Sigmoid colon (tissue), 7 donors: ENCODE data around the gene TFF1. TPM values are rescaled to one million over a fixed set of nuclear protein-coding genes. Genes with fewer than 3 reads are reported as not detected.

ENCODE experiments used
- DNase-seq: peaks from one replicate; pipeline ENCODE4 v3.0.0-alpha.2; 2019
- H3K27ac ChIP-seq, 4 donors: fragments of 200-600 bp; sonication (generic); one replicate each; pipeline ENCODE4 v1.5.1; 2016 to 2019; ENCODE audit warnings: mild to moderate bottlenecking in 1 of 4
- H3K27me3 ChIP-seq, 3 donors: fragments of 200-600 bp; sonication (generic); one replicate each; pipeline ENCODE4 v1.5.1; 2019; ENCODE audit warnings: mild to moderate bottlenecking in 1 of 3
- H3K36me3 ChIP-seq, 4 donors: fragments of 200-600 bp; sonication (generic); one replicate each; pipeline ENCODE4 v1.5.1; 2016 to 2019
- H3K4me1 ChIP-seq, 4 donors: fragments of 200-600 bp; sonication (generic); one replicate each; pipeline ENCODE4 v1.5.1; 2017 to 2019
- H3K4me3 ChIP-seq, 4 donors: fragments of 200-600 bp; sonication (generic); one replicate each; pipeline ENCODE4 v1.5.1; 2017 to 2019; ENCODE audit warnings: mild to moderate bottlenecking in 2 of 4, moderate library complexity in 1 of 4
- H3K9me3 ChIP-seq, 4 donors: fragments of 200-600 bp in 3 of 4; sonication (generic) in 3 of 4; one replicate each; pipeline versions ENCODE4 v1.5.1 to v1.6.1; 2013 to 2019
- CTCF ChIP-seq, 4 experiments: fragments of 450-650 bp in 3 of 4; fragments of 200-600 bp in 1 of 4; IDR thresholded peaks; one replicate each; pipeline ENCODE4 v1.5.1; 2016 to 2019; ENCODE audit warnings: antibody characterized with exemption in 4 of 4, mild to moderate bottlenecking in 3 of 4, moderate library complexity in 2 of 4
- EP300 ChIP-seq, 4 donors: sonication (generic); formaldehyde crosslinking; IDR thresholded peaks; one replicate each; pipeline ENCODE4 v1.6.1; 2017; ENCODE audit warnings: antibody characterized with exemption in 4 of 4
- POLR2A ChIP-seq, 2 donors: fragments of 450-650 bp; IDR thresholded peaks; one replicate each; pipeline ENCODE4 v1.6.1; 2016; ENCODE audit warnings: antibody characterized with exemption in 2 of 2, mild to moderate bottlenecking in 2 of 2, moderate library complexity in 2 of 2
- POLR2AphosphoS5 ChIP-seq, 4 donors: sonication (generic); formaldehyde crosslinking; IDR thresholded peaks; one replicate each; pipeline ENCODE4 v1.6.1; 2017; ENCODE audit warnings: antibody characterized with exemption in 4 of 4
- WGBS, 2 donors: extraction: QIAGEN DNeasy Blood & Tissue Kit; methylation state at CpG; one replicate each; pipeline ENCODE4 v1.1.7; 2013; 5-methylcytosine and 5-hydroxymethylcytosine counted together
- intact Hi-C: fragments of 100-400 bp; cut with DNase I; formaldehyde crosslinking; loops from one replicate; pipeline ENCODE4 v1.15.1; 2023
- polyA plus RNA-seq, 3 donors: library from polyadenylated mRNA; stranded (reverse); fragments of 200-250 nt; gene quantifications; one replicate each; pipeline ENCODE4 v1.2.3, GENCODE V29; 2013
- total RNA-seq, 4 donors: library from RNA; depleted of rRNA; stranded (reverse); fragments of >200 nt; gene quantifications; one replicate each; pipeline ENCODE4 v1.1.0, GENCODE V29; 2016
- donor health status: healthy with polysubstance abuse.
- donor health status: Bipolar disorder and iron deficiency.
- donor health status: healthy.

TFF1 gene
- total and polyA plus RNA-seq, 7 donors = 1.1 to 706 (median 454) TPM; not detected in 3

GRCh38 chr21:42343963-42344510 is 22.3 kb downstream of the TFF1 start:
- Histone ChIP-seq H3K4me1 (no peaks in the 10 kb centered on the region), H3K36me3 (no peaks in the 10 kb centered on the region), H3K27ac (no peak overlapping the region), H3K4me3 (no peak overlapping the region), H3K27me3 (peaks cover 0 to 10% (median 0%) of the 10 kb centered on the region in 3 donors), H3K9me3 (no peaks in the 10 kb centered on the region)
- intact Hi-C loops = no loop called here
- DNase-seq = no peak
- 91 to 96% methylated on average over 11 of the region's 11 CpGs for WGBS, 2 donors
- no peak for TF ChIP-seq EP300 (IDR thresholded peaks at IDR 0.05)
- TF ChIP-seq POLR2AphosphoS5 (IDR thresholded peaks at IDR 0.05) = no peak
- TF ChIP-seq POLR2A (IDR thresholded peaks at IDR 0.05) = no peak
- no peak for TF ChIP-seq CTCF (IDR thresholded peaks at IDR 0.05)

DNA sequence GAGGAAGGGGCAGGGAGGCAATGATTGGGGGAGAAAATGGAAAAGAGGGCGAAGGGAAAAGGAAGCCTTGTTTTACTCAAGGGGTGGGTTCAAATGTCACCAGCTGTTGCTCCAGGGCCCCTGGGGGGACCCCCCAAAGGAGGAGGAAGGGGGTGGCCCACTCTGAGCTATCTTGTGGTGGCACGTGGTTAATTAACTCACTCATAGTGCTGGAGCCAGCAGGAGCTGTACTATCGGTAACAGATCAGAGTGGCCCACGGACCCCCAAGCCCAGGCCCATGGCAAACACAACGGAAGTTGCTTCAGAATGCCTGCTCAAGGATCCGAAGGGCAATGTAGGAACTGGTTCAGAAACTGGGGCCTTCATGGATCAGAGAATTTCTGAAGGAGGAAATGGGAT is 22.8 kb downstream of the TFF1 start:
- Histone ChIP-seq H3K27ac (no peak overlapping the region), H3K9me3 (no peaks in the 10 kb centered on the region), H3K36me3 (no peaks in the 10 kb centered on the region), H3K27me3 (peaks cover 0 to 6% (median 0%) of the 10 kb centered on the region in 3 donors), H3K4me3 (no peak overlapping the region), H3K4me1 (no peaks in the 10 kb centered on the region)
- 92 to 94% methylated on average over 6 of the region's 6 CpGs for WGBS, 2 donors
- intact Hi-C loops = no loop called here
- DNase-seq = no peak
- TF ChIP-seq EP300 (IDR thresholded peaks at IDR 0.05) = no peak
- TF ChIP-seq POLR2AphosphoS5 (IDR thresholded peaks at IDR 0.05) = no peak
- TF ChIP-seq CTCF (IDR thresholded peaks at IDR 0.05) = no peak
- TF ChIP-seq POLR2A (IDR thresholded peaks at IDR 0.05) = no peak

- H3K36me3 ChIP-seq = no peaks in the 10 kb centered on the region
- 84 to 90% methylated on average over 10 of the region's 10 CpGs for WGBS, 2 donors
- H3K27me3 ChIP-seq = peaks cover 0 to 2% (median 0%) of the 10 kb centered on the region in 3 donors
- no peaks in the 10 kb centered on the region for H3K9me3 ChIP-seq
- H3K4me3 ChIP-seq = no peak overlapping the region
- intact Hi-C loops = no loop called here
- peaks cover 0 to 3% (median 0%) of the 10 kb centered on the region in 4 donors for H3K4me1 ChIP-seq
- no peak overlapping the region for H3K27ac ChIP-seq
- DNase-seq = no peak
- TF ChIP-seq POLR2A (IDR thresholded peaks at IDR 0.05) (no peak), CTCF (IDR thresholded peaks at IDR 0.05) (no peak), POLR2AphosphoS5 (IDR thresholded peaks at IDR 0.05) (no peak), EP300 (IDR thresholded peaks at IDR 0.05) (no peak)
Observed at GRCh38 chr21:42343101-42343500, 23.2 kb downstream of the TFF1 start.

DNA sequence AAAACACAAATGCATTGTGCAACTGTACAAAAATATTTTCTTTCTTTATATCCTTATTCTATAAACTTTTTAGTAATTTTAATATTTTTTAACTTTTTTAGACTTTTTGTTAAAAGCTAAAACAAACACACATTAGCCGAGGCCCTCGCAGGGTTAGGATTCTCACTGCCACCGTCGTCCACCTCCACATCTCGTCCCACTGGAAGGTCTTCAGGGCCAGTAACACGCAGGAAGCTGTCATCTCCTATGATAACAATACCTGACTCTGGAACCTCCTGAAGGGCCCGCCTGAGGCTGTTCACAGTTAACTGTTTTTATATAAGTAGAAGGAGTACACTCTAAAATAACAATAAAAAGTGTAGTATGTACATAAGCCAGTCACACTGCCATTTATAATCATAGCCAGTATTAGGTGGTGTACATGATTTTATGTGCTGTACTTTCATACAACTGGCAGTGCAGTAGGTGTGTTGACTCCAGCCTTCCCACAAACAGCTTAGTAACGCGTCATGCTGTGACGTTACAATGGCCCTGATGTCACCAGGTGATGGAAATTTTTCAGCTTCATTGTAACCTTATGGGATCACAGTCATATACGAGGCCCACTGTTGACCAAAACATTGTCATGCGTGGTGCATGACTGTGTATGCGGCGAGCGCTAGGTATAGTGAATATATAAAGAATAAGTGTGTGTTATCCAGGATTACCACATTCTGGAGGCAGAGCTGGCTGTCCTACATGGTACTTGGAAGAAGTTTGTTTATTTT is 24.4 kb downstream of the TFF1 start:
- no peak for TF ChIP-seq POLR2A (IDR thresholded peaks at IDR 0.05)
- no peak for TF ChIP-seq EP300 (IDR thresholded peaks at IDR 0.05)
- TF ChIP-seq POLR2AphosphoS5 (IDR thresholded peaks at IDR 0.05) = no peak
- TF ChIP-seq CTCF (IDR thresholded peaks at IDR 0.05) = no peak
- Histone ChIP-seq H3K4me1 (peaks cover 0 to 7% (median 0%) of the 10 kb centered on the region in 4 donors), H3K9me3 (no peaks in the 10 kb centered on the region), H3K27me3 (peaks cover 0 to 2% (median 0%) of the 10 kb centered on the region in 3 donors), H3K4me3 (no peak overlapping the region), H3K36me3 (no peaks in the 10 kb centered on the region), H3K27ac (no peak overlapping the region)
- intact Hi-C loops = no loop called here
- no peak for DNase-seq
- 83 to 90% methylated on average over 15 of the region's 15 CpGs for WGBS, 2 donors
